ENCODE measurements around the gene C11orf98. TPM values are rescaled to one million over a fixed set of nuclear protein-coding genes. Genes with fewer than 3 reads are reported as not detected.
A peak's percentile ranks its signal among the peaks of the same experiment; 100 is the strongest.
"Not testable (repeated sequence)": the region's sequence is repeated elsewhere in the genome, so short reads cannot be mapped to it uniquely, and the experiment has no call there.

The C11orf98 gene
- total RNA-seq, 1 donor from 2014 or later: 23.7 TPM

DNA sequence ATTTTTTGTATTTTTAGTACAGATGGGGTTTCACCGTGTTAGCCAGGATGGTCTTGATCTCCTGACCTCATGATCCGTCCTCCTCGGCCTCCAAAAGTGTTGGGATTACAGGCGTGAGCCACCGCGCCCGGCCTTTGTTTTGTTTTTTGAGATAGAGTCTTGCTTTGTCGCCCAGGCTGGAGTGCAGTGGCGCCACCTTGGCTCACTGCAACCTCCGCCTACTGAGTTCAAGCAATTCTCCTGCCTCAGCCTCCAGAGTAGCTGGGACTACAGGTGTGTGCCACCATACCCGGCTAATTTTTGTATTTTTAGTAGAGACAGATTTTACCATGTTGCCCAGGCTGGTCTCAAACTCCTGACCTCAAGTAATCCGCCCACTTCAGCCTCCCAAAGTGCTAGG lies 14.7 kb downstream of the C11orf98 start:
- DNase-seq: not testable (repeated sequence)

DNA sequence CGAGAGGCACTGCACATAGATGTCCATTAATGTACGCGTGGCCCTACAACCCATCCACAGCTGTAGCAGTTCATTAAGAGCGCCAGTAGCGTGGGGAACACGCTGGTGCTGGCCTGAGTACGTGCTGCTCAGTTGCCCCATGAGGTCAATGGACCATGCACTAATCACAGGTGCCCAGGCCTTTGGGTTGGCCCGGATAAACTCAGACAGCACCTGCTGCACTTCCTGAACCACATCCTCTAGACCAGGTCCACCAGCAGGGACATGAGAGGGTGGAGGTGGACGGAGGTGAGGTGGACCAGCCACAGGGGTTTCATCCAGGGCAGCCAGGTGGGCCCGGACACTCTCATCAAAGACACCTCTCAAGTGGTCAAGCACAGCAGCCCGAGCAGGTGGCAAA lies 15.5 kb downstream of the C11orf98 start:
- DNase-seq: no peak

- DNase-seq: no peak
Observed at GRCh38 chr11:62648967-62649364, 16.0 kb downstream of the C11orf98 start.

- DNase-seq: no peak
Observed at GRCh38 chr11:62648185-62648966, 16.6 kb downstream of the C11orf98 start.

DNA sequence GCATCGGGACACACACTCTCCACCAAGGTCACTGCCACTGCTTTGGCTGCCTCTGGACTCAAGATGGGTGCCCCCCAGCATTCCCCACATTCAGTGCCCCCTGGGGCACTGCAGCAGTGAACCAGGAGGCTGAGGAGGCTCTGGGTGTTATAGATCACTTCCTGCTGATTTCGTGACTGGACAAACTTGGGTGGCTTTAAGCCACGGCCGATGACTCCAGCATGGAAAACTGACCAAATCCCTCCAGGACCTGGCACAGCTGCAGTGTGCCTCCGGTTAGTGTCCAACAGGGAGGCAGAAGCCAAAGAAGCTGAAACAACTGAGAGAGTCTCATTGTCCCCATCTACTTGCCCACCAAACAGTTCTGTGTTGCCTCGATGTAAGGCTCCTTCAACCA lies 17.4 kb downstream of the C11orf98 start:
- no peak for DNase-seq

DNA sequence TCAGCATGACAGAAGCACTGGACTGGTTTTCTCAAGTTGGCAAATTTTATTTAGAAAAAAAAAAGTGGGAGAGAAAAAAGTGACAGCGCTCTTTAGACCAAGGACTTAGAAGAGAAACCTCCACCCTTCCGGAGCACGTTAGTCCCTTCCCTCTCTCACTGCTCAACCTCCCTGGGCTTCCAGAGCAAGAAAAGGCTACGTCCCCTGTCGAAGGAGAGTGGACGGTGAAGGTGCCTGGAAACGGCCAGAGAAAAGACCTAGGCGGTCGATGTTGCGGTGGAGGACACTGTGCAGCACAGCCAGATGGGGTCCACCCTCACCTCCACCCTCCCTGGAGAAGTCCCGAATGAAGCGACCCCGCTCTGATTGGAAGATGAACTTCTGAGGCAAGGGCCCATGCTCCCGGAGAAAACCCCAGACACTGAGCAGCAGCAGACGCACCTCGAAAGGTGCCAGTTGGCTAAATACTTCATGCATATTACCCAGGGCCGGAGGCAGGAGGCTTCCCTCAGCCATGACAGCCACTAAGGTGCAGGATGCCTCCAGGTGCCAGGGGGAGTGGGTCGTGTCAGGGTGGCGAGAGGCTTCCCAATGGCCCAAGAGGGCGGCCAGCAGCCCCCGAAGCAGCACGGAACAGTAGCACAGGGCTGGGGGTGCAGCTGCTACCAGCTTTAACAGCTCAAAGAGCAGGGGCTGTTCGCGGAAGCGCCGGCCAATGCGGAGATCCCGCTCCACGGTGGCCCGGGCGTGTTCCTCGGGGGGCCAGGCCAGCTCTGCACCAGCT lies 18.0 kb downstream of the C11orf98 start:
- no peak for DNase-seq

GRCh38 chr11:62645946-62646824 lies 18.8 kb downstream of the C11orf98 start, which contains the start of gene GANAB:
Gene GANAB, minus strand, starts transcription at chr11:62646613. Its CDS starts 14 bp downstream, at chr11:62646599.
- peak; percentile 98 for DNase-seq

GRCh38 chr11:62645671-62645945 lies 19.4 kb downstream of the C11orf98 start:
- no peak for DNase-seq

DNA sequence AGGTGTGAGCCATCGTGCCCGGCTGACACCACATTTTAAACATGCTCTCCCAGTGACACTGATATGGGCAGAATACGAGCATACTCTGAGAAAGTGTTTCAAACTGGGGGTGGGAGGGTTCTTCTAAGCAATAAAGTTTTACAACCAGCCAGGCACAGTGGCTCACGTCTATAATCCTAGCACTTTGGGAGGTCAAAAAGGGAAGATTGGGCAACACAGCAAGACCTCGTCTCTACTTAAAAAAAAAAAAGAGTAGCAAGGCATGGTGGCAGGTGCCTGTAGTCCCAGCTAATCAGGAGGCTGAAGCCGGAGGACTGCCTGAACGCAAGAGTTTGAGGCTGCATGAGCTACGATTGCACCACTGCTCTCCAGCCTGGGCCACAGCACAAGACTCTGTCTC lies 20.8 kb downstream of the C11orf98 start:
- no peak for DNase-seq

DNA sequence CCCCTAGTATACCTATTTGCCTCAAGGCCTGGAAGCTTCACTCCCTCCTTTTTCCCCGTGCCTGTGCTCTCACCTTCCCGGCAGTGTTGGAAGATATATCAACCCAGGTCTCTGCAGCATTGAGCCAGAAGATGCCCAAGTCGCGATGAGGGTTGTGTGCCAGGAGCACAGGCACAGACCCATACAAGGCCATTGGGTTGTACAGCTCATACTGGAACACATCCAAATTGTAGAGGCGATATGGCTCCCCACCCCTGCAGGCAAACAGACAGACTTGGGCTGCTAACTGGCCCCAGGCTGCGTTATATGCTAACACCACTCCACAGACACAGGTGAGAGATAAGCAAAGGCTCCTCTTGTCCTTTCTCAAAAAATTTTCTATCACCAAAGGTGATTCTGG lies 32.5 kb downstream of the C11orf98 start:
- DNase-seq: no peak

DNA sequence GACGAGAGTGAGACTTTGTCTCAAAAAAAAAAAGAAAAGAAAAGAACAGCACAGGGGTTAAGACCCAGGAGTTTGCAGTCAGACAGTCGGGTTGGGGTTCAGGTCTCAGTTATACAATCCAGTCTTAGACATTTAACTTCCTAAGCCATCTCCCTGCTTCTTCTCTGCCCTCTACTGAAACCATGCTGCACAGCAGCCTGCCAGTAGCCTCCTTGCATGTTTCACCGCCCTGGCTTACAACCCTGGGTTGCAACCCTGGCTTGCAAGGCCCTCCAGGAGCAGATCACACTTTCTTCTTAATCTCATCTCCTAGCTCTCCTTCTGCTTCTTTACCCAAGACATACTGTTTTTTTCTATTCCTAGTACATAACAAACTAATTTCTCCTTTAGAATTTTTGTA lies 37.3 kb downstream of the C11orf98 start:
- no peak for DNase-seq

- DNase-seq: no peak
Observed at GRCh38 chr11:62622476-62623089, 42.4 kb downstream of the C11orf98 start.

DNA sequence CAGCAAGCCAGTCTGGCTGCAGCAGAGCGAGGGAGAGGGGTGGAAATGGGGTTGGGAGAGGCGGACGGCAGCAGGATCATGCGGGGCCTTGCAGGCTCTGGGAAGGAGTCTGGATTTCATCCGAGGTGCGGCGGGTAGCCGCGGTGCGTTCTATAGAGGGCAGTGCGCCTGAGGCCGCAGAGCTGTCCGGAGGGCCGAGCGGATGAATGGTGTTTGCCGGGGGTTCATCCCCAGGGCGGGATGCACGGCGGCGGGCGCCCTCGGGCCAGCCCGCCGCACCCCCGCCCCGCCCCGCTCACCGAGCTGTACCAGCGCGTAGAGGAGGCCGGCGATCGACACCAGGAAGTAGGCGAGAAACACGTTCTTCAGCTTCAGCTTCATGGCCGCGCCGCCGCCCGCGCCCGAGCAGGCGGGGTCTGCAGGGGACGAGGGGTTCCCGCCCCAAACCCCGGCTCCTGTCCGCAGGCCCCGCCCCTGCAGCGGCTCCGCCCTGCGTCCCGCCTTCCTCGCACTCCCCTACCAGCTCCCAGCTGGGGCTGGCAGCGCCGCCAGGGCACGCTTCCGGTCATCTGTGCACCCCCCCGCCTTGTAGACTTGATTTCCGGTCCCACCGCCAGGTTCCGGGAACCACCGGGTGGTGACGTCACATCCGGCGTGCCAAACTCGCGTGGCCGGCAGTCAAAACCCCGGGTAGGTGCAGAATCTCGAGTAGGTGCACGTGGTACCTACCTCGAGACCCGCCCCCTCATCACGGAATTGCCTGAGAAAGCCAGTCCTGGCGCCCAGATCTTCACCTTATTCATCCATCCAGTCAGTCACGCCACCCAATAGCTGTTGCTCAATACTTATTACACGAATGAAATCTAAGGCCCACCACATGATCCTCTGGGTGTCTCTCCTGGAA lies 43.2 kb downstream of the C11orf98 start, which contains the start of gene B3GAT3:
B3GAT3 (minus strand) TSS at position 420 of the 904 bp plus-strand sequence; CDS start at position 381, 39 bp downstream.
- DNase-seq: peak; percentile 92

GRCh38 chr11:62621027-62621566 lies 43.9 kb downstream of the C11orf98 start:
- DNase-seq: no peak

- not testable (repeated sequence) for DNase-seq
Observed at GRCh38 chr11:62616957-62617356, 48.1 kb downstream of the C11orf98 start.

DNA sequence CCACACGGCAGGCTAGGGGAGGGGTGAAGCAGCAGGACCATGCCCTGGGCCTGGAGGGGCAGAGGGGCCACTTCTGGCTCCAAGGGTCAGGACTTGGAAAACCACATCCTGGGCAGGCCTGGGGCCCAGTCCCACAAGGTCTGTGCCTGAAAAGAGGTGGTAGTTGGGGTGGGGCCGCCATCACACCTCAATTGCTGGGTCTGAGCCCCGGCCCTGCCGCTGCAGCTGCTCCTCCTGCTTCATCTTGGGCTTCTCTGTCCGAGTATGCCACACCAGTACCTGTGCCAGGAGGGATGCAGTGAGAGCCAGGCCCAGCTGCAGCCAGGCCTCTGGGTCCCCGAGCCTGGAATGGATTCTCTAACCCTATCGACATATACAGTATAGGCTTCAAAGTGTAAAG lies 49.5 kb downstream of the C11orf98 start:
- no peak for DNase-seq

- DNase-seq: no peak
Observed at GRCh38 chr11:62614275-62614674, 50.7 kb downstream of the C11orf98 start.

GRCh38 chr11:62613291-62613778 lies 51.7 kb downstream of the C11orf98 start:
- DNase-seq: no peak
